Left lung (tissue), 10 donors: ENCODE results near the gene USP48. TPM values are rescaled to one million over a fixed set of nuclear protein-coding genes. Genes with fewer than 3 reads are reported as not detected.
A peak's percentile ranks its signal among the peaks of the same experiment; 100 is the strongest.
"Not testable (repeated sequence)": the region's sequence is repeated elsewhere in the genome, so short reads cannot be mapped to it uniquely, and the experiment has no call there.

Experiments used
- ATAC-seq: fragments of 200-7000 bp; cut with Tn5 transposase; one replicate; pipeline ENCODE4 v1.9.1; 2020; ENCODE audit warnings: moderate library complexity
- DNase-seq, 4 donors: peaks; one replicate each; pipeline ENCODE4 v3.0.0-alpha.2; 2013 to 2020
- H3K27ac ChIP-seq, 2 donors: fragments of 200-600 bp; sonication (generic) in 1 of 2; one replicate each; pipeline versions ENCODE4 v1.5.0 to v1.8.0; 2020 to 2021
- H3K27me3 ChIP-seq, 2 donors: fragments of 200-600 bp; sonication (generic) in 1 of 2; one replicate each; pipeline versions ENCODE4 v1.5.0 to v1.8.0; 2020 to 2021
- H3K36me3 ChIP-seq, 2 donors: fragments of 200-600 bp; sonication (generic) in 1 of 2; one replicate each; pipeline versions ENCODE4 v1.5.0 to v1.8.0; 2020 to 2021
- H3K4me1 ChIP-seq, 2 donors: fragments of 200-600 bp; one replicate each; pipeline ENCODE4 v1.8.0; 2021
- H3K4me3 ChIP-seq, 2 donors: fragments of 200-600 bp; sonication (generic) in 1 of 2; one replicate each; pipeline versions ENCODE4 v1.5.0 to v1.8.0; 2020 to 2021; ENCODE audit warnings: mild to moderate bottlenecking in 1 of 2
- H3K9me3 ChIP-seq, 2 donors: fragments of 200-600 bp; sonication (generic) in 1 of 2; one replicate each; pipeline versions ENCODE4 v1.5.0 to v1.8.0; 2020 to 2021
- CTCF ChIP-seq, 2 donors: fragments of 200-600 bp; sonication (generic) in 1 of 2; IDR thresholded peaks; one replicate each; pipeline versions ENCODE4 v1.5.0 to v1.8.0; 2021; ENCODE audit warnings: antibody characterized with exemption in 2 of 2
- intact Hi-C, 2 donors: fragments of 100-400 bp; cut with DNase I; formaldehyde crosslinking; loops; one replicate each; pipeline versions ENCODE4 v1.11.2 to v1.14.2; 2022
- polyA plus RNA-seq, 6 donors: library from polyadenylated mRNA; unstranded; fragments of 120-200 nt; gene quantifications; one replicate each; pipeline ENCODE4 v1.2.1, GENCODE V29; 2013; ENCODE audit not compliant: insufficient read length in 6 of 6
- total RNA-seq, 2 donors: library from RNA; stranded (reverse); fragmentation: NEBNext Ultra II Directional; extraction: Animal tissue kit (Norgen Biotek cat#: 25700); gene quantifications; one replicate each; pipeline ENCODE4 v1.2.1, GENCODE V29; 2021
- donor health status: DM: no; HTN: yes; CAD: no.
- donor health status: DM: no; HTN: no; CAD: no.

Gene USP48
- total and polyA plus RNA-seq, 8 donors: 57.9 to 95.6 (median 80.9) TPM

- no peaks in the 10 kb centered on the region for H3K9me3 ChIP-seq
- H3K4me1 ChIP-seq: peaks cover 3 to 56% of the 10 kb centered on the region in 2 donors
- no peaks in the 10 kb centered on the region for H3K36me3 ChIP-seq
- ATAC-seq (no peak), DNase-seq (no peak)
- intact Hi-C loops: no loop called here
- TF ChIP-seq CTCF (IDR thresholded peaks at IDR 0.05): no peak
- no peak overlapping the region for H3K4me3 ChIP-seq
- H3K27me3 ChIP-seq: no peaks in the 10 kb centered on the region
- H3K27ac ChIP-seq: no peak overlapping the region
Measured at GRCh38 chr1:21778405-21778727, 4.6 kb downstream of the USP48 start.

GRCh38 chr1:21776925-21777324 is 6.0 kb downstream of the USP48 start:
- H3K27me3 ChIP-seq, ATAC-seq, H3K36me3 ChIP-seq, H3K27ac ChIP-seq, DNase-seq, H3K9me3 ChIP-seq, H3K4me3 ChIP-seq, intact Hi-C loops: not testable (repeated sequence)
- H3K4me1 ChIP-seq: peaks cover 3 to 69% of the 10 kb centered on the region in 2 donors

DNA sequence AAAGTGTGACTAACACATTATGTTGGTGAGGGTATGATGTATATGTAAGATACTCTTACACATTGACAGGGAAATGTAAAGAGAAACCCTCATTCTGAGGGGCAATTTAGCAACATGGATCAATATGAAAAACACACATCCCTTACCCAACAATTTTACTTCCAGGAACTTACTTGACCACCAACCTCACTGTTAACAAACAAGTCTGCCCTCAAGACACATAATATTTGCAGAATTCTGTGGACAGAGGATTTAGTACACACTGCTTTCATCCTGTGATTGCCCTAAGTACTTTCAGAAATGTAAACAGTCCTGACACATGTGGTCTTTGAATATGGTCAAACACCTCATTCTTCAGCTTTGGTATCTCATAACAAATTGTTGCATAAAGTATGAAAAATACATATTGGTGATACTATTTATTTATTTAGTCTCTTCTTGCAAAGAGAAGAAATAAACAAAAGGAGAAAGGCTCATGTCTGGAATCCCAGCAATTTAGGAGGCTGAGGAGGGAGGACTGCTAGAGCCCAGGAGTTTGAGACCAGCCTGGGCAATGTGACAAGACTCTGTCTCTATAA is 6.9 kb downstream of the USP48 start:
- ATAC-seq (peak; percentile 51), DNase-seq (no peak)
- Histone ChIP-seq H3K27me3 (no peaks in the 10 kb centered on the region), H3K36me3 (no peaks in the 10 kb centered on the region), H3K27ac (no peak overlapping the region), H3K4me1 (peaks cover 3 to 69% of the 10 kb centered on the region in 2 donors), H3K4me3 (no peak overlapping the region), H3K9me3 (no peaks in the 10 kb centered on the region)
- TF ChIP-seq CTCF (IDR thresholded peaks at IDR 0.05): no peak
- intact Hi-C loops: no loop called here

DNA sequence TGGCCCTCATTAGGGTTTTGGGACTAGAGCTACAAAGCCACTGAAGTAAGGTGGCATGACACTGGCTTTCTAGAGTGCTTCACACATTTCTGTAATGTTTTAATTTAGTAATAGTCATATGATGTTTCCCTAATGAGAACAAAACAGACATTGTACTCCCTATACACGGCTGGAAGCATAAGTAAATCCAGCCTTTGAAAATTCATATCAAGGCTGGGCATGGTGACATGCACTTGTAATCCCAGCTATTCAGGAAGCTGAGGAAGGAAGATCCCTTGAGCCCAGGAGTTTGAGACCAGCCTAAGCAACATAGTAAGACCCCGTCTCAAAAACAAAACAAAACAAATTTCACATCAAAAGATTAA is 7.4 kb downstream of the USP48 start:
- H3K36me3 ChIP-seq: no peaks in the 10 kb centered on the region
- H3K4me1 ChIP-seq: peaks cover 3 to 69% of the 10 kb centered on the region in 2 donors
- no peak for TF ChIP-seq CTCF (IDR thresholded peaks at IDR 0.05)
- H3K9me3 ChIP-seq: no peaks in the 10 kb centered on the region
- no peak overlapping the region for H3K4me3 ChIP-seq
- H3K27ac ChIP-seq: no peak overlapping the region
- H3K27me3 ChIP-seq: no peaks in the 10 kb centered on the region
- intact Hi-C loops: no loop called here
- ATAC-seq (no peak), DNase-seq (no peak)

DNA sequence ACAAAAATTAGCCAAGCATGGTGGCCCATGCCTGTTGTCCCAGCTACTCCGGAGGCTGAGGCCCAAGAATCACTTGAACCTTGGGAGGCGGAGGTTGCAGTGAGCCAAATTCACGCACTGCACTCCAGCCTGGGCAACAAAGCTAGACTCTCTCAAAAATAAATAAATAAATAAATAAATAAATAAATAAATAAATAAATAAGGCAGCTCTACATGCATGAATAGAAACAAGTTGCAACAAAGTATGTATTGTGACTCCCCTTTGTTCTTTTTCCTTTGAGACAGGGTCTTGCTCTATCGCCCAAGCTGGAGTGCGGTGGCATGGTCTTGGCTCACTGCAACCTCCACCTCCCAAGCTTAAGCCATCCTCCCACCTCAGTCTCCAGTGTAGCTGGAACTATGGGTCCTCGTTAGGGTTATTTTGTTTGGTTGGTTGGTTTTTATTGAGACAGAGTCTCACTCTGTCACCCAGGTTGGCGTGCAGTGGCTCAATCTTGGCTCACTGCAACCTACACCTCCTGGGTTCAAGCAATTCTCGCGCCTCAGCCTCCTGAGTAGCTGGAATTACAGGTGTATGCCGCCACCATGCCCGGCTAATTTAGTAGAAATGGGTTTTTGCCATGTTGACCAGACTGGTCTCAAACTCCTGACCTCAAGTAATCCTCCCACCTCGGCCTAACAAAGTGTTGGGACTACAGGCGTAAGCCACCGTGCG is 8.0 kb downstream of the USP48 start:
- H3K4me3 ChIP-seq: no peak overlapping the region
- no peak for ATAC-seq
- DNase-seq: no peak
- H3K4me1 ChIP-seq: peaks cover under 1 to 67% of the 10 kb centered on the region in 2 donors
- H3K36me3 ChIP-seq: no peaks in the 10 kb centered on the region
- no peak for TF ChIP-seq CTCF (IDR thresholded peaks at IDR 0.05)
- intact Hi-C loops: no loop called here
- H3K27me3 ChIP-seq: no peaks in the 10 kb centered on the region
- no peaks in the 10 kb centered on the region for H3K9me3 ChIP-seq
- H3K27ac ChIP-seq: no peak overlapping the region

DNA sequence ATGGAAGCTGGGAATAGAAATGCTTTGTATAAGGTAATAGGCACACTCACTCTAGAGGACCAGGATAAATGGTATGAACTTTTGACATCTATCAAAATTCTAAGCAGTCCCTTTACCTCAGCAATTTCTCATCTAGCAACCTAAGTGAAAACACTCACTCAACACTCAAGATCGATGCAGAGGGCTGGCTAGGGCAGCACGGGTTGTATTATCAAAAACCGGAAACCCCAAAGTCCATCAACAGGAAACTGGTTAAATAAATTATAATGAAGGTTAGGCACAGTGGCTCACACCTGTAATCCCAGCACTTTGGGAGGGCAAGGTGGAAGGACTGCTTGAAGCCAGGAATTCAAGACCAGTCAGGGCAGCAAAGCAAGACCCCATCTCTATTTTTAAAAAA is 9.4 kb downstream of the USP48 start:
- Histone ChIP-seq H3K9me3 (no peaks in the 10 kb centered on the region), H3K4me3 (no peak overlapping the region), H3K4me1 (peaks cover 0 to 65% of the 10 kb centered on the region in 2 donors), H3K27ac (peak overlapping the region in 1 of 2 donors; percentile 16), H3K36me3 (no peaks in the 10 kb centered on the region), H3K27me3 (no peaks in the 10 kb centered on the region)
- intact Hi-C loops: no loop called here
- no peak for ATAC-seq
- DNase-seq: no peak
- TF ChIP-seq CTCF (IDR thresholded peaks at IDR 0.05): no peak

DNA sequence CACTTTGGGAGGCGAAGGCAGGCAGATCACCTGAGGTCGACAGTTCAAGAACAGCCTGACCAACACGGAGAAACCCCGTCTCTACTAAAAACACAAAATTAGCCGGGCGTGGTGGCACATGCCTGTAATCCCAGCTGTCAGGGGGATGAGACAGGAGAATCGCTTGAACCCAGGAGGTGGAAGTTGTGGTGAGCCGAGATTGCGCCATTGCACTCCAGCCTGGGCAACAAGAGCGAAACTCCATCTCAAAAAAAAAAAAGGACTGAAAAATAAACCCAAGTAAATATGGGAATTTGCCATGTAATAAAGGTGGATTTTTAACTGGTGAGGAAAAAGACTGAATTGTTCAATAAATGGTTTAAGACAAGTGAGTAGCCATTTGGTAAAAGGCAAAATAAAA is 11.3 kb downstream of the USP48 start:
- H3K9me3 ChIP-seq, intact Hi-C loops, H3K27me3 ChIP-seq, H3K36me3 ChIP-seq, H3K4me3 ChIP-seq, DNase-seq, ATAC-seq: not testable (repeated sequence)
- Histone ChIP-seq H3K27ac (peak overlapping the region in 1 of 2 donors; percentile 33), H3K4me1 (peaks cover 4 to 81% of the 10 kb centered on the region in 2 donors)

- H3K4me3 ChIP-seq, DNase-seq, ATAC-seq, H3K27ac ChIP-seq, H3K36me3 ChIP-seq, intact Hi-C loops, H3K27me3 ChIP-seq, H3K9me3 ChIP-seq: not testable (repeated sequence)
- H3K4me1 ChIP-seq: peaks cover 4 to 85% of the 10 kb centered on the region in 2 donors
Measured at GRCh38 chr1:21770602-21771001, 12.3 kb downstream of the USP48 start.
